ENCODE measurements around the gene ZNF770. TPM values are rescaled to one million over a fixed set of nuclear protein-coding genes. Genes with fewer than 3 reads are reported as not detected.

ZNF770 gene
- total and polyA plus RNA-seq, 9 of the 15 experiments (the other 6 are each of a cell fraction or from before 2014, with no cell fraction given), result 3.4 to 50.8 (median 40.3) TPM

DNA sequence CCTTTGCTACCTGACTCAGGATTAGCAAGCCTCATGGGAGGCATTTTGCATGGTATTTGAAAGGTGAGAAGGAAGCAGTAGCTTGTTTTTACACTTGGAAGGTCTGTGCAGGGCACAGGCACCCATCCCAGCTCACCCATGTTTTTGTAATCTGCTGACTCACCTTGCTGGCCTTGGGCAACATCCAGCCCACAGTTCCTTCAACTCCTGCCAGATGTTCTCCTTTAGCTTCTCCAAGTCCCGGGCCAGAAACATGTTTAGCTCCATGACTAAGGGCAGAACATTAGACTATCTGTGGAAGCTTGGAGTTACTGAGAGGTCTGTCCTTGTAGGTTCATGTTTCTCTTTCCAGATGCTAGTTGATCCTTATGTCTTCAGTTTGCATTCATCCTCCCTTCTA lies 12.4 kb upstream of the ZNF770 start (continued):
- TF ChIP-seq, protein P1, sequence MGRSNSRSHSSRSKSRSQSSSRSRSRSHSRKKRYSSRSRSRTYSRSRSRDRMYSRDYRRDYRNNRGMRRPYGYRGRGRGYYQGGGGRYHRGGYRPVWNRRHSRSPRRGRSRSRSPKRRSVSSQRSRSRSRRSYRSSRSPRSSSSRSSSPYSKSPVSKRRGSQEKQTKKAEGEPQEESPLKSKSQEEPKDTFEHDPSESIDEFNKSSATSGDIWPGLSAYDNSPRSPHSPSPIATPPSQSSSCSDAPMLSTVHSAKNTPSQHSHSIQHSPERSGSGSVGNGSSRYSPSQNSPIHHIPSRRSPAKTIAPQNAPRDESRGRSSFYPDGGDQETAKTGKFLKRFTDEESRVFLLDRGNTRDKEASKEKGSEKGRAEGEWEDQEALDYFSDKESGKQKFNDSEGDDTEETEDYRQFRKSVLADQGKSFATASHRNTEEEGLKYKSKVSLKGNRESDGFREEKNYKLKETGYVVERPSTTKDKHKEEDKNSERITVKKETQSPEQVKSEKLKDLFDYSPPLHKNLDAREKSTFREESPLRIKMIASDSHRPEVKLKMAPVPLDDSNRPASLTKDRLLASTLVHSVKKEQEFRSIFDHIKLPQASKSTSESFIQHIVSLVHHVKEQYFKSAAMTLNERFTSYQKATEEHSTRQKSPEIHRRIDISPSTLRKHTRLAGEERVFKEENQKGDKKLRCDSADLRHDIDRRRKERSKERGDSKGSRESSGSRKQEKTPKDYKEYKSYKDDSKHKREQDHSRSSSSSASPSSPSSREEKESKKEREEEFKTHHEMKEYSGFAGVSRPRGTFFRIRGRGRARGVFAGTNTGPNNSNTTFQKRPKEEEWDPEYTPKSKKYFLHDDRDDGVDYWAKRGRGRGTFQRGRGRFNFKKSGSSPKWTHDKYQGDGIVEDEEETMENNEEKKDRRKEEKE (IDR thresholded peaks at IDR 0.05; ENCODE audit: borderline replicate concordance in 1 of 2, control insufficient read depth in 1 of 2, low read depth in 2 of 2, low read length in 1 of 2), result no peak
- TF ChIP-seq NFE2 (IDR thresholded peaks at IDR 0.05; ENCODE audit: low read depth), result peak; percentile 81
- no peak for TF ChIP-seq ZNF140 (CRISPR knock-in tag; IDR thresholded peaks at IDR 0.05)
- TF ChIP-seq MAFK (IDR thresholded peaks at IDR 0.05; ENCODE audit: low read length), result peak; percentile 69
- TF ChIP-seq SREBF1 (IDR thresholded peaks at IDR 0.05; ENCODE audit: borderline replicate concordance, low read depth, low read length), result no peak
- no peak for TF ChIP-seq HNRNPL (IDR thresholded peaks at IDR 0.05; ENCODE audit: low read depth, low read length)
- no peak for TF ChIP-seq TAF15 (IDR thresholded peaks at IDR 0.05; ENCODE audit: low read depth, low read length)
- no peak for TF ChIP-seq GABPA (tag; conservative IDR thresholded peaks at IDR 0.05; ENCODE audit: low read depth)
- TF ChIP-seq, protein P2, sequence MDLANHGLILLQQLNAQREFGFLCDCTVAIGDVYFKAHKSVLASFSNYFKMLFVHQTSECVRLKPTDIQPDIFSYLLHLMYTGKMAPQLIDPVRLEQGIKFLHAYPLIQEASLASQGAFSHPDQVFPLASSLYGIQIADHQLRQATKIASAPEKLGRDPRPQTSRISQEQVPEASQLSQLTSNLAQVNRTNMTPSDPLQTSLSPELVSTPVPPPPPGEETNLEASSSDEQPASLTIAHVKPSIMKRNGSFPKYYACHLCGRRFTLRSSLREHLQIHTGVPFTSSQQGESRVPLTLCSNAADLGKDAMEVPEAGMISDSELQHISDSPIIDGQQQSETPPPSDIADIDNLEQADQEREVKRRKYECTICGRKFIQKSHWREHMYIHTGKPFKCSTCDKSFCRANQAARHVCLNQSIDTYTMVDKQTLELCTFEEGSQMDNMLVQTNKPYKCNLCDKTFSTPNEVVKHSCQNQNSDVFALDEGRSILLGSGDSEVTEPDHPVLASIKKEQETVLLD (IDR thresholded peaks at IDR 0.05), result no peak
- TF ChIP-seq CREB1 (IDR thresholded peaks at IDR 0.05), result no peak
- TF ChIP-seq CREB1 (CRISPR knock-in tag; IDR thresholded peaks at IDR 0.05), result no peak
- no peak for TF ChIP-seq SAFB2 (IDR thresholded peaks at IDR 0.05; ENCODE audit: borderline replicate concordance, low read depth, low read length, severe bottlenecking)
- peak; percentile 81 for TF ChIP-seq ZNF316 (IDR thresholded peaks at IDR 0.05)
- peak; percentile 83 for TF ChIP-seq MAFG (tag; conservative IDR thresholded peaks at IDR 0.05)

All from K562 (cell line).